ENCODE measurements around the gene RRP1.
"Not testable (repeated sequence)": the region's sequence is repeated elsewhere in the genome, so short reads cannot be mapped to it uniquely, and the experiment has no call there.

Gene RRP1

GRCh38 chr21:43817157-43818086 lies 28.0 kb downstream of the RRP1 start:
- no peak for DNase-seq (ENCODE audit: low spot score)

DNA sequence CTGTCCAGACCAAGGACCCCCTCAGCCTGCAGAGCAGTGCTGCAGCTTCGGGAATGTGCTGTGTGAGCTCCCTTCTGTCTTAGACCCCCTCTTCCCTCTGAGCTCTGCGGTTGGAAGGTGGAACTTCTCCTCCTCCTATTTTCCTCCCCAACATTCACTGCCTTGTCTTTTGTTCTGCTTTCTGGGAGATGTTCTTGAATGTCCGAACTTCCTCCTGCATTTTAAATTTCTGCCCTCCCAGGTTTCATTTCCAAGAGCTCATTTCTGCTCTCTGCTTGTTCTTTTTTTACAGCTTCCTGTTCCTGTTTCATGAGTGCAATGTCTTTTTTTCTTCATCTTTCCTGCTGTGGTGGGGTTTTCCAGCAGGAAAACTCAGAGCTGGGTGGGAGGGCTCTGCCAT lies 29.3 kb downstream of the RRP1 start:
- no peak for DNase-seq (ENCODE audit: low spot score)

- DNase-seq (ENCODE audit: low spot score) = no peak
These were observed 30.4 kb downstream of the RRP1 start for GRCh38 chr21:43819511-43820405.

DNA sequence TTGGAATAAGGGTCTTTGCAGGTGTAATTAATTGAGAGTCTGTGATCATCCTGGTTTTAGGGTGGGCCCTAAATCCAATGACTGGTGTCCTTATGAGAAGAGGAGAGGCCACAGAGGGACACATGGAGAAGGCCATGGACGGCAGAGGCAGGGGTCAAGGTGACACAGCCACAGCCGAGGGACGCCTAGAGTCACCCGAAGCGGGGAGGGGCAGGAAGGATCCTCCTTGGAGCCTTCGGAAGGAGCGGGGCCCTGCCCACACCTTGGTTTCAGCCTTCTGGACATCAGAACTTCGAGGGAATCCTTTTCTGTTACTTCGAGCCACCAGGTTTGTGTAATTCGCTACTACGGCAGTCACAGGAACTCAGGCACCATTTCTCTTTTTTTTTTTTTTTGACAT lies 31.1 kb downstream of the RRP1 start:
- no peak for DNase-seq (ENCODE audit: low spot score)

DNA sequence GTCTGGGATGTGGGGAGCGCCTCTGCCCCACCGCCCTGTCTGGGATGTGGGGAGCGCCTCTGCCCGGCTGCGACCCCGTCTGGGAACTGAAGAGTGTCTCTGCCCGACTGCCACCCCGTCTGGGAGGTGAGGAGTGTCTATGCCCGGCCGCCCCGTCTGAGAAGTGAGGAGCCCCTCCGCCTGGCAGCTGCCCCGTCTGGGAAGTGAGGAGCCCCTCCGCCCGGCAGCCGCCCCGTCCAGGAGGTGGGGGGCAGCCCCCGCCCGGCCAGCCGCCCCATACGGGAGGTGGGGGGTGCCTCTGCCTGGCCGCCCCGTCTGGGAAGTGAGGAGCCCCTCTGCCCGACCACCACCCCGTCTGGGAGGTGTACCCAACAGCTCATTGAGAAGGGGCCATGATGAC lies 32.8 kb downstream of the RRP1 start:
- not testable (repeated sequence) for DNase-seq (ENCODE audit: low spot score)

- not testable (repeated sequence) for DNase-seq (ENCODE audit: low spot score)
These were observed 33.4 kb downstream of the RRP1 start for GRCh38 chr21:43822741-43823140.

- DNase-seq (ENCODE audit: low spot score) = no peak
These were observed 35.2 kb downstream of the RRP1 start for GRCh38 chr21:43824333-43825241.

- DNase-seq (ENCODE audit: low spot score) = no peak
These were observed 36.0 kb downstream of the RRP1 start for GRCh38 chr21:43825242-43825935.

DNA sequence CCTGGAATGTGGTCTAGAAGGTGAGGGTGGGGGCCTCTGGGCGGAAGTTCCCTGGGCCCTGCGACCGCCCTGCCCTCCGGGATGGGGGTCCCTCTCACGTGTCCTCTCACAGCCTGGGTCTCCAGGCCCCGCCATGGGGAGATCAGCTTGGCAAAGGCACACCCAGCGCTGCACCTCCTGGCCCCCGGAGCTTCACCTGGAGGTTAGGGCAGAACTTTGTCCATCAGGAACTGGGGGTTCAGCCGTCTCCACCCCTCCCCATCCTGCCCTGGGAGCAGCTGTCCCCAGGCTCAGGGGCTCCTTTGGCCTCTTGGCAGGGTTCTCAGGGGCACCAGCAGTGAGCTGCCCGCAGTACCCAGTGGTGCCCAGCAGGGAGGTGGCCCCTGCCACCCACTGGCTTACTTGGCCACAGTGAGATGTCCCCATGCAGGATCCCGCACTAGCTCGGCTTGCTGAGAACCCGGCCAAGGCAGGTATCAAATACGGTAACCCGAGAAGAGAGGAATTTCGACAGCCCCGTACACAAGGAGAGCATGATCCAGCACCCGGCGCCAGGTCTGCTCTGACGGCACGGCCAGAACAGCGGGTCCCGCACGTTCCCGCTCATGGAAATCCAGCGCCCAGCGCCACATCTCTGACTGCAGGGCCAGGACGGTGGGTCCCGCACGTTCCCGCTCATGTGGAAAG lies 36.7 kb downstream of the RRP1 start:
- no peak for DNase-seq (ENCODE audit: low spot score)

DNA sequence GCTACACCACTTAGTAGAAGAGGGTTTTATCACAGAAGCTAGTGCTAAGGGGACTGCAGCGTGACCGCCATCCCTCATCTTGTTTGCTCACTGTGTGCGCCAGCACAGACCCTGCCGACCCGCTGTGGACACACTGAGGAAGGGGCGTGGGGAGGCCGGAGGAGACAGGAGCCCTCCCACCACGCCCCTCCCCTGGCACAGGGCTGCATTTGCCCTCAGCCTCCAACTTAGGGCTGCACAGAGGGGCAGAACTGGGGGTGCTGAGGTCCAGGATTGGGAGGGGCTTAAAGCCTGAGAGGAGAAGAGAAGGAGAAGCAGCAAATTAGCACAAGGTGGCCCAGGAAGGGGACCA lies 37.2 kb downstream of the RRP1 start:
- no peak for DNase-seq (ENCODE audit: low spot score)

DNA sequence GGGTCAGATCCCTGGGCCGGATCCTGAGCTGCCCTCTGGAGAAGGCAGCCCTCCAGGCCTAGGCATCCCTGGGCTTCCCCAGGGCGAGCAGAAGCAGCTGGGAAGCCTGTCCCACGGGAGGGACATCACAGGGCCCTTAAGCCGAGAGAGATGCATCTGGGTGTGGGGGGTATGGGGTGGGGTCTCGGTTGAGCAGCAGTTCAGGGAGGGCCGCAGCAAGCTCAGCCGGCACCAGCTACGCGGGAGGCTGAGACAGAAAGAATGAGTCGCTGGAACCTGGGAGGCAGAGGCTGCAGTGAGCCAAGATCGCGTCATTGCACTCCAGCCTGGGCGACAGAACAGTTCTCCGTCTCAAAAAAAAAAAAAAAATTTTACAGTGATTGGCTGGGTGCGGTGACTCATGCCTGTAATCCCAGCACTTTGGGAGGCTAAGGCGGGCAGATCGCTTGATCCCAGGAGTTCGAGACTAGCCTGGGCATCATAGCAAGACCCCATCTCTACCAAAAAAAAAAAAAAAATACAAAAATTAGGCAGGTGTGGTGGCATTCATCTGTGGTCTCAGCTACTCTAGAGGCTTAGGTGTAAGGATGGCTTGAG lies 37.7 kb downstream of the RRP1 start:
- no peak for DNase-seq (ENCODE audit: low spot score)

- DNase-seq (ENCODE audit: low spot score) = no peak
These were observed 39.8 kb downstream of the RRP1 start for GRCh38 chr21:43829161-43829560.

- no peak for DNase-seq (ENCODE audit: low spot score)
These were observed 40.3 kb downstream of the RRP1 start for GRCh38 chr21:43829575-43830119.

GRCh38 chr21:43832158-43832550 lies 42.8 kb downstream of the RRP1 start:
- no peak for DNase-seq (ENCODE audit: low spot score)

- no peak for DNase-seq (ENCODE audit: low spot score)
These were observed 43.3 kb downstream of the RRP1 start for GRCh38 chr21:43832648-43833047.

DNA sequence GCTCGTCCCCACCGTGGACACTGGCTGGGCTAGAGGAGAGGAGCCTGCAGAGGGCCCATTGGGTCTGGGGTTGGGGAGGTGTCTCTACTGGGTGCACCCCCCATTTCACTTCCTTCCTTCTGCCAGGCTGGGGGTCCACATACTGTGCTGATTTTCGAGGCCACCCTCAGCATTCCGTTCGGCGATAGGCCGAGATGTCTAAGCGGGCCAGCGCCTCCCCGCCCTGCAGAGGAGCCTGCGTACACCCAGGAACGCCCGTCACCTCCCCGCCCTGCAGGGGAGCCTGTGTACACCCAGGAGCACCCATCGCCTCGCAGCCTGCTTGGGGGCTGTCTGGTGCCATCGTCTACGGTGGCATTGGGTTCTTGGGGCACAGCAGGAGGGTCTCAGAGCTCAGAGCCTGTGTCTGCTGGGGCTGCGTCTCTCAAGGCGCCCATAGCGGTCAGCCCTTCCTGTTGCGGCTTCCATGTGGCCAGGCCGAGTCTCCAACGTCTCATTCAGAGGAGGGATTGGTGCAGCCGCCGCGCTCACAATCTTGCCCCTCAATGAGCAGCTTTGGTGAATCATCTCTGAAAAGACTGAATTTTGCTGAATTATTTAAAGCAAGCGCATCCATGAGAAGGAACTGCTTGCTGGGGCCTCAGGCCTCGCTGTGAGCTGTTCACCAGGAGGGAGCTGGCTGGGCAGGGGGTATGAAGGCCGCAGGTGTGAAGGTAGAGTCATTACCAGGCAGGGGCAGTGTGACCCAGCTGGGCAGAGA lies 44.9 kb downstream of the RRP1 start:
- no peak for DNase-seq (ENCODE audit: low spot score)

DNA sequence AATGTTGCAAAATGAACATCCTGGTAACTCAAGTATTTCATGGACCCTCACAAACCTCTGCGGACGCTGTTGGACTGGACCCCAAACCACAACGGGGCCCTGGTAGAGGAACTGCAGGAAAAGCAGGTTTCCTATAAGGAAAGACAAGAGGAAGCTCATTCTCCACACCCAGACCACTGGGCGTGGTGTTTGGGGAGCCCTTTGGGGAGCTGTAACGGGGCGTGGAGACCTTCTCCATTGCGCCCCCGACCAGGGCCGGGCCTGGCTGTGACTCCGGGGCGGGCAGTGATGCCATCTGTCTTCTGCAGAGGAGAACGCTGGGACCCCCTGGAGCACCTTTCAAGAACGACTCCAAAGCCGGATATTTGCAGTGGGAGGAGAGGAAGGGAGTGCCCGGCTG lies 45.7 kb downstream of the RRP1 start:
- DNase-seq (ENCODE audit: low spot score) = no peak

DNA sequence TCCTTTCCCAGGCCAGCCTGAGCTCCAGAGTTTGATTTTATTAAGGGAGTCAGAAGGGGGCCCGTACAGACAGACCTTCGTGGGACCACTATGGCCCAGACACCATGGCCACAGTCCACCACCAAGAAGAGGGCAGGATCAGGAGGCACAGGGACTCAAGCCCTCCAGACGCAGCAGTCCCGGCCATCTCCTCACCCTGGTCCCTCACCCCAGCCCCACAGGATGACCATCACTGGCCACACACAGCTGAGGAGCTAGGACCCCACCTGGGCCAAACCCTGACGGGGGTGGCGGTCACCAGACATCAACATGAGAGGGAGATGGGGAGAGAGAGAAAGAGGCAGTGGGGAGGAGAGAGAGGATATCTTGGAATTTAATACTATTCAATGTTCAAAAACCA lies 46.5 kb downstream of the RRP1 start:
- no peak for DNase-seq (ENCODE audit: low spot score)

DNA sequence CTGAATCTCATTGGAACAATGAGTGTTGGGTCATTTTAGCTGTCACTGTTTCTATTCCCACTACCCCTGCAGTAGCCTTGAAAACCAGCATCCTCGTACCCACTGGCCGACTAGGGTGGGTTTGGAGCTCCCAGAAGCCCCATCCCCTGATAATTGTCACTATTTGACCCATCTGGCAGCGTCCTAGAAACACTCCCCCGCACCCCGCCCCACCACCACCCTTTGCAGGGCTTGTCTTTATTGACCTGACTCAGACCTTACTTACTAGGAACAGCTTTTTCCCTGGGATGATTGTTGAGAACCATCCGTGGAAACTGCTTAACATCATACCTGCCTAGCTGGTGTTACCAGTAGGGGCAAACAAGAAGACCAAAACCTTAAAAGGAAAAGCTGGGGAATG lies 47.2 kb downstream of the RRP1 start:
- no peak for DNase-seq (ENCODE audit: low spot score)
